GM06990 (cell line): Measurements from ENCODE around the gene ABHD5.
A peak's percentile ranks its signal among the peaks of the same experiment; 100 is the strongest.

Experiments
- DNase-seq: peaks from one replicate; pipeline ENCODE4 v3.0.0-alpha.2; 2011; ENCODE audit not compliant: insufficient read length; ENCODE audit errors: extremely low read depth
- H3K27me3 ChIP-seq: replicated peaks from 2 replicates; pipeline ENCODE4 v1.6.0; 2011; ENCODE audit warnings: low read length; ENCODE audit not compliant: control insufficient read depth, insufficient read depth
- H3K36me3 ChIP-seq: 2 replicates; pipeline ENCODE4 v1.5.1; 2011; ENCODE audit warnings: low read length; ENCODE audit not compliant: control insufficient read depth, insufficient read depth
- H3K4me3 ChIP-seq: replicated peaks from 2 replicates; pipeline ENCODE4 v1.5.1; 2011; ENCODE audit warnings: low read depth, mild to moderate bottlenecking, control low read depth, low read length
- CTCF ChIP-seq: IDR thresholded peaks from 2 replicates; pipeline ENCODE4 v1.5.1; 2011; ENCODE audit warnings: low read length, control low read depth, mild to moderate bottlenecking, inconsistent platforms; ENCODE audit not compliant: insufficient read depth, poor library complexity, severe bottlenecking

Gene ABHD5

DNA sequence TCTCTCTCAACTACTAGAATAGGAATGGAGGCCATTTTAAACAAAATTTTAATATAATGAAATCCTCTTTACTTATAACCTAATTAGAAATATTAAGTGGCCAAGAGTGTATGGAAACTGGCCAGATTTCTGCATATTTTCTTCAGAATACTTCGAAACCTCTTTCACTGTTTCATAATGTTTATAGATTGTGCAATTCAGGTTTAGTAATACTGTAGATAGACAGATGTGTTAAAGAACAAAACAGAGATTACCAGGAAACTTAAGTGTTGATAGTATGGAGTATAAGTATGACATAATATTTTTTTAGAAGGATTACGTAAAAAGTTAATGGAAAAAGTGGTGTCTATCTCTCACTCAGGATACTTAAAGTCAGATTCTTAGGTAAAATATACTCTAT, 4.7 kb downstream of the ABHD5 start:
- no peaks in the 10 kb centered on the region for H3K27me3 ChIP-seq
- H3K36me3 ChIP-seq: no peaks in the 10 kb centered on the region
- TF ChIP-seq CTCF: no peak
- DNase-seq: no peak
- no peak overlapping the region for H3K4me3 ChIP-seq

DNA sequence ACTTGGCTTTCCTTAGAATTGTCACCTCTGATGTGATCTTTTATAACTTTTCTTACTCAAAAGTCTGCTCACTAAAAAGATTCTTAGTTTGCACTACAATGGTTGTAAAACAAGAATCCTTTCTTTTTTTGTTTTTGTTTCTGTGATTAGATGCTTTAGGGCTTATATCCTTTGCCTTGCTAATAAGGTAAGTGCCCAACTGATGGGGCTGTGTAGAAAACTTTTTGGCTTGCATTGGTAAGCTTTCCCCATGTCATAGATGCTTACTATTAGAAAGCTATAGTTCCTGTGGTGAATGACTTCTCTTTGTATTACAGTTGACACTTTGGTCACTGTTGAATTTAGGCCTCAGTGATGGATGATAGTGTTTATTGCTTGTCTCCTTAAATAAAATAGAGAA, 5.1 kb downstream of the ABHD5 start:
- H3K36me3 ChIP-seq: no peaks in the 10 kb centered on the region
- no peak for DNase-seq
- H3K27me3 ChIP-seq: no peaks in the 10 kb centered on the region
- TF ChIP-seq CTCF: no peak
- H3K4me3 ChIP-seq: no peak overlapping the region

DNA sequence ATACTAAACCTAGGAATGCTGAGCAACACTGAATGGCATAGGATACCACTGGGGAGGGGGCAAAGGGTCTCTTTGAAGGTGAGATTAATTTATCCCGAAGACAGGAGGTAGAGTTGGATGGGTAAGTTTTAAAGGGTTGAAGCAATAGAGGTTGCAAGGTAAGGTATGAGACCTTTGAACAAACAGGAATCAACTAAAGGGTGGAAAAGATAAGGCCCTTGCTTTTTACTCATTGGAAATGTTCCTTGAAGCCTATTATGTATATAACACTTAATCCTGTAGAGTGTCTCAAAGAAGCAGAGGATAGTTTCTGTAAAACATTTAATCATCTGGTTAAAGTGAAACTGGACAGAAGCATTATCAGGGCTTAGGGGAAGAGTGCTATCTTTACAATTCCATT, 5.7 kb downstream of the ABHD5 start:
- DNase-seq: no peak
- H3K36me3 ChIP-seq: no peaks in the 10 kb centered on the region
- no peak overlapping the region for H3K4me3 ChIP-seq
- H3K27me3 ChIP-seq: no peaks in the 10 kb centered on the region
- TF ChIP-seq CTCF: no peak

GRCh38 chr3:43696881-43697280, 6.1 kb downstream of the ABHD5 start:
- Histone ChIP-seq H3K27me3 (no peaks in the 10 kb centered on the region), H3K4me3 (no peak overlapping the region), H3K36me3 (no peaks in the 10 kb centered on the region)
- no peak for DNase-seq
- no peak for TF ChIP-seq CTCF

DNA sequence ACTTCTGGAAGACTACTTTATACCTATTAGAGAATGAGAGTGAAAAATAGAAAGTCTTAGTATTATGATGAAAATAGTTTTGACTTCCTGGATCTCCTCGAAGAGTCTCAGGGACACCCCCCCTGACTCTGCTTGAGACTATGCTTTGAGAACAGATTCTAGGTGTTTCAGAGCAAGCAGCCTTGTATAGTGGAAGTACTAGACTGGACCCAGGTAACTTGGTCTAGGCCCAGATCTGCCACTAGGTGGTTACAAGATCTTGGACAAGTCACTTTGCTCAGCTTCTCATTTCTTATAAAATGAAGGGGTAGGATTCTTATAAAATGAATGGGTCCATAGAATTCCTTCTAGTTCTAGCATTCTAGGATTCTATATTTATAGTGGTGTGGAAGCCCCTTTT, 9.1 kb downstream of the ABHD5 start:
- Histone ChIP-seq H3K36me3 (no peaks in the 10 kb centered on the region), H3K4me3 (no peak overlapping the region), H3K27me3 (no peaks in the 10 kb centered on the region)
- TF ChIP-seq CTCF: peak; percentile 59
- DNase-seq: peak; percentile 24

- TF ChIP-seq CTCF: no peak
- no peak for DNase-seq
- Histone ChIP-seq H3K4me3 (no peak overlapping the region), H3K36me3 (no peaks in the 10 kb centered on the region), H3K27me3 (no peaks in the 10 kb centered on the region)
Observed at GRCh38 chr3:43704697-43705096, 14.0 kb downstream of the ABHD5 start.
